SK-N-SH (cell line): Measurements from ENCODE around the gene MCF2L. TPM values are rescaled to one million over a fixed set of nuclear protein-coding genes. Genes with fewer than 3 reads are reported as not detected.
A peak's percentile ranks its signal among the peaks of the same experiment; 100 is the strongest.

Experiments
- CTCF ChIA-PET: fragments of 300-600, 350-600 bp; formaldehyde crosslinking; extraction: SDS; loops from one replicate; lab custom pipeline; 2021; lab: Yijun Ruan, JAX
- POLR2A ChIA-PET: fragments of 350-600 bp; sonication (Branson Sonifier 250); formaldehyde crosslinking; extraction: SDS; loops from one replicate; lab custom pipeline; 2020; ENCODE audit warnings: antibody characterized with exemption, inconsistent platforms; lab: Yijun Ruan, JAX
- DNase-seq: peaks from one replicate; pipeline ENCODE4 v3.0.0; 2012
- H2AFZ ChIP-seq: fragments of 200-600 bp; sonication (generic); 2 replicates; pipeline ENCODE4 v1.8.1; 2016; ENCODE audit warnings: antibody characterized with exemption, mild to moderate bottlenecking, low read depth
- H3F3A ChIP-seq: fragments of 200-600 bp; sonication (generic); replicated peaks from 2 replicates; pipeline ENCODE3; 2016; ENCODE audit warnings: antibody characterized with exemption, mild to moderate bottlenecking; ENCODE audit not compliant: insufficient read depth
- H3K27ac ChIP-seq, 2 experiments: fragments of 200-500 bp in 1 of 2; fragments of 200-600 bp in 1 of 2; sonication (Bioruptor generic) in 1 of 2; sonication (generic), shearing (Covaris generic) in 1 of 2; 2 replicates each; pipeline versions ENCODE4 v1.5.1 to v1.6.1; 2014 to 2016; ENCODE audit warnings: low read depth in 2 of 2, inconsistent platforms in 1 of 2, low read length in 1 of 2, mild to moderate bottlenecking in 1 of 2, mixed read lengths in 1 of 2
- H3K27me3 ChIP-seq: fragments of 200-600 bp; sonication (generic), shearing (Covaris generic); 2 replicates; pipeline ENCODE4 v1.6.1; 2016; ENCODE audit warnings: mixed run types; ENCODE audit not compliant: insufficient read depth
- H3K36me3 ChIP-seq, 2 experiments: fragments of 200-500 bp in 1 of 2; fragments of 200-600 bp in 1 of 2; sonication (Bioruptor generic) in 1 of 2; sonication (generic) in 1 of 2; replicated peaks in 1 of 2; 2 replicates each; pipeline versions ENCODE3 to v1.5.1; 2014 to 2016; ENCODE audit warnings: low read length in 1 of 2, mild to moderate bottlenecking in 1 of 2; ENCODE audit not compliant: insufficient read depth in 2 of 2, control insufficient read depth in 1 of 2
- H3K4me1 ChIP-seq, 2 experiments: fragments of 200-500 bp in 1 of 2; fragments of 200-600 bp in 1 of 2; sonication (Bioruptor generic) in 1 of 2; sonication (generic), shearing (Covaris generic) in 1 of 2; 2 replicates each; pipeline versions ENCODE4 v1.5.1 to v1.6.1; 2014 to 2016; ENCODE audit warnings: low read depth in 1 of 2, low read length in 1 of 2, mixed run types in 1 of 2; ENCODE audit not compliant: insufficient read depth in 2 of 2, control insufficient read depth in 1 of 2
- H3K4me2 ChIP-seq: fragments of 200-600 bp; sonication (generic), shearing (Covaris generic); 2 replicates; pipeline ENCODE4 v1.6.1; 2017; ENCODE audit warnings: mixed run types
- H3K4me3 ChIP-seq, 2 experiments: fragments of 200-500 bp in 1 of 2; fragments of 200-600 bp in 1 of 2; sonication (Bioruptor generic) in 1 of 2; sonication (generic), shearing (Covaris generic) in 1 of 2; 2 replicates each; pipeline versions ENCODE4 v1.5.1 to v1.8.1; 2014 to 2016; ENCODE audit warnings: low read depth in 2 of 2, inconsistent platforms in 1 of 2, low read length in 1 of 2, mild to moderate bottlenecking in 1 of 2, mixed read lengths in 1 of 2, moderate library complexity in 1 of 2
- H3K79me2 ChIP-seq: fragments of 200-600 bp; sonication (generic); 2 replicates; pipeline ENCODE4 v1.8.1; 2017; ENCODE audit warnings: mild to moderate bottlenecking; ENCODE audit not compliant: insufficient read depth
- H3K9ac ChIP-seq: fragments of 200-600 bp; sonication (generic); 2 replicates; pipeline ENCODE4 v1.6.1; 2017; ENCODE audit warnings: mixed run types
- H3K9me2 ChIP-seq: fragments of 200-600 bp; sonication (generic); 2 replicates; pipeline ENCODE4 v1.6.1; 2017; ENCODE audit warnings: mixed run types
- H3K9me3 ChIP-seq: fragments of 200-600 bp; sonication (generic); 2 replicates; pipeline ENCODE4 v1.6.1; 2017; ENCODE audit warnings: mixed run types, mild to moderate bottlenecking, moderate library complexity
- H4K20me1 ChIP-seq: fragments of 200-600 bp; sonication (generic); 2 replicates; pipeline ENCODE4 v1.6.1; 2017; ENCODE audit warnings: mild to moderate bottlenecking, mixed run types; ENCODE audit not compliant: insufficient read depth
- EZH2phosphoT487 ChIP-seq: fragments of 200-600 bp; sonication (generic); IDR thresholded peaks from 2 replicates; pipeline ENCODE4 v1.6.1; 2017; ENCODE audit warnings: low read depth, mixed run types, mild to moderate bottlenecking, antibody characterized with exemption, moderate library complexity, borderline replicate concordance
- GATA2 ChIP-seq: sonication (generic); formaldehyde crosslinking; IDR thresholded peaks from 2 replicates; pipeline ENCODE4 v1.5.0; 2020; ENCODE audit warnings: mild to moderate bottlenecking, missing genetic modification reagents
- NRF1 ChIP-seq: IDR thresholded peaks from 2 replicates; pipeline ENCODE4 v1.6.1; 2012; ENCODE audit warnings: low read depth, mild to moderate bottlenecking, low read length
- RAD21 ChIP-seq: IDR thresholded peaks from 2 replicates; pipeline ENCODE4 v1.6.1; 2012; ENCODE audit warnings: mild to moderate bottlenecking, low read length
- RCOR1 ChIP-seq: fragments of 150-350 bp; IDR thresholded peaks from 2 replicates; pipeline ENCODE4 v1.6.1; 2017; ENCODE audit warnings: antibody characterized with exemption, low read length
- RXRA ChIP-seq: IDR thresholded peaks from 2 replicates; pipeline ENCODE4 v1.4.0; 2012; ENCODE audit warnings: low read depth, mild to moderate bottlenecking, borderline replicate concordance
- SMC3 ChIP-seq: IDR thresholded peaks from 2 replicates; pipeline ENCODE4 v1.6.1; 2012; ENCODE audit warnings: low read depth, low read length, improper control_type of control experiment
- TAF1 ChIP-seq: IDR thresholded peaks from 2 replicates; pipeline ENCODE4 v1.6.1; 2012; ENCODE audit warnings: low read depth, mild to moderate bottlenecking, low read length, moderate library complexity, borderline replicate concordance
- WGBS: methylation state at CpG from one replicate; pipeline ENCODE4 v1.1.6; 2017; ENCODE audit warnings: low lambda C conversion rate; 5-methylcytosine and 5-hydroxymethylcytosine counted together
- polyA plus RNA-seq, 3 experiments: library from polyadenylated mRNA; depleted of rRNA; stranded (reverse); fragments of >200 nt; gene quantifications; 2 replicates each; pipeline ENCODE4 v1.2.3, GENCODE V29; 2012
- TF ChIP-seq, protein P1 (sequence below): fragments of 200-600 bp; sonication (generic); IDR thresholded peaks from 2 replicates; pipeline ENCODE4 v1.6.1; 2017; ENCODE audit warnings: antibody characterized with exemption, mild to moderate bottlenecking, moderate library complexity
- TF ChIP-seq, protein P2 (sequence below): IDR thresholded peaks from 2 replicates; pipeline ENCODE4 v1.4.0; 2012; ENCODE audit warnings: low read depth, borderline replicate concordance

MCF2L gene
- polyA plus RNA-seq, 1 of the 3 experiments (the other 2 are of a cell fraction) = 0.56 TPM

DNA sequence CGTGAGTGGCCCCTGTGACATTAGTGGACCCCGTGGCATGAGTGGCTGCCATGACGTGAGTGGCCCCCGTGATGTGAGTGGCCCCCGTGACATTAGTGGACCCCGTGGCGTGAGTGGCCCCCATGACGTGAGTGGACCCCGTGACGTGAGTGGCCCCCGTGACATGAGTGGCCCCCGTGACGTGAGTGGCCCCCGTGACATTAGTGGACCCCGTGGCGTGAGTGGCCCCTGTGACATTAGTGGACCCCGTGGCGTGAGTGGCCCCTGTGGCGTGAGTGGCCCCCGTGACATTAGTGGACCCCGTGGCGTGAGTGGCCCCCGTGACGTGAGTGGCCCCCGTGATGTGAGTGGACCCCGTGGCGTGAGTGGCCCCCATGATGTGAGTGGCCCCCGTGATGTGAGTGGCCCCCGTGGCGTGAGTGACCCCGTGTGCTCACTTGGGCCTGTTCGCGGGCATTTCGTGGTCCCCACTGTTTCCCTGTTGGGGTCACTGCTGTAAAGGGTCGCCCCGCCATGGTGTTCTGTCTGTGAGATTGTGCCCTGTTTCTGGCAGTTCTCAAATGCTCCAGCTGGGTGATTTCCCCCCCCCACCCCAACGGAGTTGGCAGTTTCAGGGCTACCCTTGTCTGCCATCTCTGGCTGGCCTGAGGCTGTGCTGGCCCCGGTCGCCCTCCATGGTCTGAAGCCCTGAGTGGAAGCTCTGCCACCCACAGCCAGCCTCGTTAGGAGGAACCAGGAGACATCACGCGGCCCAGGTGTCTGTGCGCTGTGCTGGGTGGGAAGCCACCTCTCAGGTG, 64.2 kb downstream of the MCF2L start:
- no peaks in the 10 kb centered on the region for H3K79me2 ChIP-seq
- 77% methylated on average over 20 of the region's 43 CpGs for WGBS
- H3K4me1 ChIP-seq = peaks cover 0 to 2% of the 10 kb centered on the region in 2 experiments; a peak in 1 of 4 replicates
- H3F3A ChIP-seq = no peaks in the 10 kb centered on the region
- H2AFZ ChIP-seq = no peak overlapping the region
- no peaks in the 10 kb centered on the region for H3K9me2 ChIP-seq
- CTCF ChIA-PET = interaction anchor here (1.0 to 8.4 kb wide), 2 partner anchors 31 to 92 kb away, joined by 3 to 150 read pairs; no protein-coding TSS in a partner anchor
- no peak overlapping the region for H3K27ac ChIP-seq
- no peak overlapping the region for H3K4me2 ChIP-seq
- no peak overlapping the region for H3K9ac ChIP-seq
- TF ChIP-seq RAD21 (no peak), RCOR1 (no peak), TAF1 (no peak), NRF1 (no peak)
- TF ChIP-seq, protein P1, sequence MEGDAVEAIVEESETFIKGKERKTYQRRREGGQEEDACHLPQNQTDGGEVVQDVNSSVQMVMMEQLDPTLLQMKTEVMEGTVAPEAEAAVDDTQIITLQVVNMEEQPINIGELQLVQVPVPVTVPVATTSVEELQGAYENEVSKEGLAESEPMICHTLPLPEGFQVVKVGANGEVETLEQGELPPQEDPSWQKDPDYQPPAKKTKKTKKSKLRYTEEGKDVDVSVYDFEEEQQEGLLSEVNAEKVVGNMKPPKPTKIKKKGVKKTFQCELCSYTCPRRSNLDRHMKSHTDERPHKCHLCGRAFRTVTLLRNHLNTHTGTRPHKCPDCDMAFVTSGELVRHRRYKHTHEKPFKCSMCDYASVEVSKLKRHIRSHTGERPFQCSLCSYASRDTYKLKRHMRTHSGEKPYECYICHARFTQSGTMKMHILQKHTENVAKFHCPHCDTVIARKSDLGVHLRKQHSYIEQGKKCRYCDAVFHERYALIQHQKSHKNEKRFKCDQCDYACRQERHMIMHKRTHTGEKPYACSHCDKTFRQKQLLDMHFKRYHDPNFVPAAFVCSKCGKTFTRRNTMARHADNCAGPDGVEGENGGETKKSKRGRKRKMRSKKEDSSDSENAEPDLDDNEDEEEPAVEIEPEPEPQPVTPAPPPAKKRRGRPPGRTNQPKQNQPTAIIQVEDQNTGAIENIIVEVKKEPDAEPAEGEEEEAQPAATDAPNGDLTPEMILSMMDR = no peak
- TF ChIP-seq, protein P2, sequence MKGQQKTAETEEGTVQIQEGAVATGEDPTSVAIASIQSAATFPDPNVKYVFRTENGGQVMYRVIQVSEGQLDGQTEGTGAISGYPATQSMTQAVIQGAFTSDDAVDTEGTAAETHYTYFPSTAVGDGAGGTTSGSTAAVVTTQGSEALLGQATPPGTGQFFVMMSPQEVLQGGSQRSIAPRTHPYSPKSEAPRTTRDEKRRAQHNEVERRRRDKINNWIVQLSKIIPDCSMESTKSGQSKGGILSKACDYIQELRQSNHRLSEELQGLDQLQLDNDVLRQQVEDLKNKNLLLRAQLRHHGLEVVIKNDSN = no peak
- POLR2A ChIA-PET = no interaction called here
- H3K27me3 ChIP-seq = no peaks in the 10 kb centered on the region
- H3K36me3 ChIP-seq = no peaks in the 10 kb centered on the region
- H3K9me3 ChIP-seq = no peaks in the 10 kb centered on the region
- H3K4me3 ChIP-seq = no peak overlapping the region
- no peaks in the 10 kb centered on the region for H4K20me1 ChIP-seq
- no peak for DNase-seq

DNA sequence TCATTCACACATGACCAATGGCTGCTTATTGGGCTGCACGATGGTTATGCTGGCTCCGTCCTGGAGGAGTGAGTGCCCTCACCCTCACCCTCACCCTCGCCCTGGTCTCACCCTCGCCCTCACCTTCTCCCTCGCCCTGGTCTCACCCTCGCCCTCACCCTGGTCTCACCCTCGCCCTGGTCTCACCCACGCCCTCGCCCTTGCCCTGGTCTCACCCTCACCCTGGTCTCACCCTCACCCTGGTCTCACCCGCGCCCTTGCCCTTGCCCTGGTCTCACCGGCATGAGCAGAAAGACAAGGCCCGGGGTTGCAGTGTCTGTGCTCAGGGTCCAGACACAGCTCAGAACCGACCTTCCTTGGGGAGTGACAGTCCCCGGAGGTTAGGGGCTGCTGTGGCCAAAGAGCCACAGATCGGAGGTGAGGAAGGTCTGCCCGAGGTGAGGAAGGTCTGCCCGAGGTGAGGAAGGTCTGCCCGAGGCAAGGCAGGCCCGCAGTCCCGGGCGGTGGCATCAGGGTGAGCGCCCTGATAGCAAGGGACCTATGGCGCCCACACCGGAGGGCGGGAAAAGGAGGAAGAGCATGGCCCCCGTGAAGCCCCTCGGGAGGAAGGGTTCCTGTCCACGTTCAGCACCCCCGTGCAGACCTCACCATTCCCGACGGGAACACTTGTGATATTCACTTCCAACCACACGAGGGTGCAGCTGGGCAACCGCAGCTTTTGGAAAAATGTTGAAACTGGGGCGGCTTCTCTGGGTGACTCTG, 65.6 kb downstream of the MCF2L start:
- Histone ChIP-seq H3K9me3 (no peaks in the 10 kb centered on the region), H3K4me3 (no peak overlapping the region), H3K27ac (no peak overlapping the region), H3K79me2 (no peaks in the 10 kb centered on the region), H4K20me1 (no peaks in the 10 kb centered on the region), H3K27me3 (no peaks in the 10 kb centered on the region), H2AFZ (no peak overlapping the region), H3F3A (no peaks in the 10 kb centered on the region), H3K9me2 (no peaks in the 10 kb centered on the region), H3K4me2 (no peak overlapping the region), H3K36me3 (no peaks in the 10 kb centered on the region), H3K4me1 (no peaks in the 10 kb centered on the region; a peak in 1 of 4 replicates), H3K9ac (no peak overlapping the region)
- peak; percentile 57 for DNase-seq
- POLR2A ChIA-PET = no interaction called here
- WGBS = 70% methylated on average over 30 of the region's 35 CpGs
- CTCF ChIA-PET = interaction anchor here (1.0 to 1.8 kb wide), 3 partner anchors 32 to 92 kb away, joined by 5 to 6 read pairs (median 5); partner anchors contain the start of gene MCF2L
- TF ChIP-seq, protein P1 = peak; percentile 52
- TF ChIP-seq RXRA = no peak
- peak; percentile 32; the same call in 1 of the 2 replicates for TF ChIP-seq SMC3
- no peak for TF ChIP-seq NRF1
- peak; percentile 48 for TF ChIP-seq RAD21
- TF ChIP-seq EZH2phosphoT487 = no peak
- no peak for TF ChIP-seq GATA2 (CRISPR knock-in tag)
